Measurements from ENCODE around the gene FAM24B. TPM values are rescaled to one million over a fixed set of nuclear protein-coding genes. Genes with fewer than 3 reads are reported as not detected.

Gene FAM24B
- total and polyA plus RNA-seq, 2 experiments from 2014 or later: 6.5 to 14.5 TPM

- Mint-ChIP-seq H3K9me3 (peaks cover 15% of the 10 kb centered on the region), H3K27me3 (ENCODE audit: insufficient read depth, low read depth, poor library complexity) (peaks cover 6% of the 10 kb centered on the region), H3K27ac (no peak overlapping the region), H3K4me3 (no peak overlapping the region), H3K4me1 (peaks cover 47% of the 10 kb centered on the region), H3K36me3 (ENCODE audit: low read depth) (peaks cover 32% of the 10 kb centered on the region)
- Histone ChIP-seq H3K4me3 (no peak overlapping the region), H2AFZ (no peak overlapping the region), H3F3A (replicated peaks; ENCODE audit: low read depth) (no peaks in the 10 kb centered on the region), H4K20me1 (replicated peaks; ENCODE audit: insufficient read depth) (no peaks in the 10 kb centered on the region), H3K4me2 (no peak overlapping the region), H3K9me2 (ENCODE audit: insufficient read depth) (no peaks in the 10 kb centered on the region), H3K36me3 (ENCODE audit: insufficient read depth) (peaks cover 5% of the 10 kb centered on the region; the same call in 1 of the 2 replicates), H3K4me1 (ENCODE audit: insufficient read depth) (peaks cover 5% of the 10 kb centered on the region; the same call in 1 of the 2 replicates), H3K79me2 (replicated peaks; ENCODE audit: insufficient read depth) (0 out of 2 replicates have a peak, but pooled peaks cover 3% of the 10 kb centered on the region), H3K27ac (ENCODE audit: low read depth) (no peak overlapping the region), H3K27me3 (ENCODE audit: insufficient read depth) (no peaks in the 10 kb centered on the region)
- ATAC-seq (no peak), DNase-seq (ENCODE audit: low spot score) (no peak)
- TF ChIP-seq EZH2phosphoT487 (IDR thresholded peaks at IDR 0.05; ENCODE audit: unreplicated experiment) (no peak), CREB1 (CRISPR knock-in tag; IDR thresholded peaks at IDR 0.05; ENCODE audit: low read depth) (no peak), ZNF114 (CRISPR knock-in tag; IDR thresholded peaks at IDR 0.05) (no peak), POLR2AphosphoS5 (IDR thresholded peaks at IDR 0.05; ENCODE audit: low read depth) (no peak), EZH2 (IDR thresholded peaks at IDR 0.05; ENCODE audit: low read depth, unreplicated experiment) (no peak), CTCF (conservative IDR thresholded peaks at IDR 0.05; ENCODE audit: low read depth in 2 of 2) (no peak)
Measured at GRCh38 chr10:122847782-122848604, 31.4 kb downstream of the FAM24B start.

- Histone ChIP-seq H3K36me3 (ENCODE audit: insufficient read depth) (peaks cover 5% of the 10 kb centered on the region), H3K4me2 (no peak within 1 kb of the TSS), H3K79me2 (replicated peaks; ENCODE audit: insufficient read depth) (0 out of 2 replicates have a peak, but pooled peaks cover 3% of the 10 kb centered on the region), H3K27me3 (ENCODE audit: insufficient read depth) (no peaks in the 10 kb centered on the region), H3K27ac (ENCODE audit: low read depth) (peak within 1 kb of the TSS; percentile 73), H3K9me2 (ENCODE audit: insufficient read depth) (no peaks in the 10 kb centered on the region), H4K20me1 (replicated peaks; ENCODE audit: insufficient read depth) (no peaks in the 10 kb centered on the region), H3K4me1 (ENCODE audit: insufficient read depth) (peaks cover 5% of the 10 kb centered on the region; the same call in 1 of the 2 replicates), H2AFZ (no peak within 1 kb of the TSS), H3K4me3 (no peak within 1 kb of the TSS), H3F3A (replicated peaks; ENCODE audit: low read depth) (no peaks in the 10 kb centered on the region)
- H3K27me3 Mint-ChIP-seq (ENCODE audit: insufficient read depth, low read depth, poor library complexity): peaks cover 6% of the 10 kb centered on the region
- H3K27ac Mint-ChIP-seq: peak within 1 kb of the TSS; percentile 95
- peak within 1 kb of the TSS; percentile 45 for H3K4me3 Mint-ChIP-seq
- ATAC-seq: peak; percentile 87
- peaks cover 52% of the 10 kb centered on the region for H3K36me3 Mint-ChIP-seq (ENCODE audit: low read depth)
- peak; percentile 77 for DNase-seq (ENCODE audit: low spot score)
- peaks cover 24% of the 10 kb centered on the region for H3K9me3 Mint-ChIP-seq
- H3K4me1 Mint-ChIP-seq: peaks cover 35% of the 10 kb centered on the region
- 0 out of 2 replicates have a peak, but pooled peaks have one; percentile 12 for TF ChIP-seq ZNF114 (CRISPR knock-in tag; IDR thresholded peaks at IDR 0.05)
- TF ChIP-seq STAT1 (IDR thresholded peaks at IDR 0.05; ENCODE audit: unreplicated experiment): no peak
- TF ChIP-seq REST (IDR thresholded peaks at IDR 0.05; ENCODE audit: unreplicated experiment): no peak
- no peak for TF ChIP-seq ETS1 (IDR thresholded peaks at IDR 0.05)
- TF ChIP-seq ZNF331 (CRISPR knock-in tag; IDR thresholded peaks at IDR 0.05; ENCODE audit: low read depth): no peak
- TF ChIP-seq JUNB (IDR thresholded peaks at IDR 0.05; ENCODE audit: unreplicated experiment): no peak
- no peak for TF ChIP-seq POLR2AphosphoS5 (IDR thresholded peaks at IDR 0.05; ENCODE audit: low read depth)
- 0 out of 4 replicates have a peak, but pooled peaks of 1 of the 2 experiments have one; percentile 13 for TF ChIP-seq CTCF (conservative IDR thresholded peaks at IDR 0.05; ENCODE audit: low read depth in 2 of 2)
Measured at GRCh38 chr10:122845783-122846332, 33.5 kb downstream of the FAM24B start, which contains the start of gene CUZD1. Gene CUZD1, minus strand, starts transcription at chr10:122845857. Its CDS starts 14 bp downstream, at chr10:122845843.

All from GM23338 (cell line).